Fibroblast of skin of right biceps (primary cell): Measurements from ENCODE around the gene STK39.

Experiments used
- DNase-seq: peaks from one replicate; pipeline ENCODE4 v3.0.0-alpha.2; 2013

The STK39 gene

DNA sequence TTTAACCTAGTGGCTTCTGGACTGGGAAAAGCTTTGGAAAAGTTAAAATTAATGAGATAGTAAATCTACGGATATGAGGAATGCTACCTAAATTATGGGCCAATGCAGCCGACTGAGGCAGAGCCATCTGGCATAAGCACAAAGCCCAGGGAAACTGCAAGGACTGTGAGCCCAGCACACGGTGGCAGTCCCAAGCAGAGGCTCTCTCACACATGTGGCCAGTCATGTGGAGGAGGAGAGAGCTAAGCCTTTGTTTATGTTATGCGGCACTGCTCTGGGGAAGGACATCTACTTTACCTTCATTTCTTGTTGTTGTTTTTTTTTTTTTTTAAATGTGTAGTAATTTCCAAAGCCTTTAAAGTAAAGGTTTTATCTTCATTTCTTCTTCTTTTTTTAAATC, 267.0 kb downstream of the STK39 start:
- DNase-seq, result no peak

DNA sequence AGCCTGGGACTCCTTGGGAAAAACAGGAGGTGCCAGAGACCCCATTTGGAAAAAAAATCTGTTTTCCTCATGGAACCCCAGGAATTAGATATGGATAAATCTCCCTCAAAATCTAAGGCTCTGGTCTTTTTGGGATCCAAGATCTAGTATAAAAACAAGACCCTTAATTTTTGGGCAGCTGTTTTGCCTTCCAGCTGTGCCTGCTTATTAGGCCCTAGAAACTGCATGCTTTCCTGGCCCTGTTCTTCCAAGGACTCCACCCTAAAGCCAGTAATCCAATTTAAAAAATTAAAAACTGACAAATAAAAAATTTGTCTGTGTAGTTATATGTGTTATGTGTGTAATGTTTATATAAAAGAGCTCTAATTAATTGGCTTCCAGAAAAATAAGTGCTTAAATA, 274.6 kb downstream of the STK39 start:
- no peak for DNase-seq

DNA sequence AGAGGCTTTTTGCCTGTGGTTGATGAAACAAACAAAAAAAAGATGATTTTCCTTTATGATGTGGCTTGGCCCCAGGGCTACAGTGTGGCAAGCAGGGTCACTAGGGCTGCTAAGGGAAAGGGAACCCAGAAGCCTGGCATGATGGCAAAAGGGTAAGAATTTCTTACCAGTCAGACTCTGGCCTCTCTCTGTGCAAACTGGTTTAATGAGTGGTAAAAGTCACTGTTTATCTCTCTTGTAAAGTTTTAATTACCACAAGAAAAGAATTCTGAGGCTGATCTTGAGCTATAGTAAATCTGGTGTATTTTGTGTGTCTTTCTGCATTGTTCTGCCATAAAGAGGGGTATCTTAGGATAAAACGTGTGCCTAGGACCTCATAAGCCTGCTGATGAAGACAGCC, 275.4 kb downstream of the STK39 start:
- DNase-seq, result no peak

DNA sequence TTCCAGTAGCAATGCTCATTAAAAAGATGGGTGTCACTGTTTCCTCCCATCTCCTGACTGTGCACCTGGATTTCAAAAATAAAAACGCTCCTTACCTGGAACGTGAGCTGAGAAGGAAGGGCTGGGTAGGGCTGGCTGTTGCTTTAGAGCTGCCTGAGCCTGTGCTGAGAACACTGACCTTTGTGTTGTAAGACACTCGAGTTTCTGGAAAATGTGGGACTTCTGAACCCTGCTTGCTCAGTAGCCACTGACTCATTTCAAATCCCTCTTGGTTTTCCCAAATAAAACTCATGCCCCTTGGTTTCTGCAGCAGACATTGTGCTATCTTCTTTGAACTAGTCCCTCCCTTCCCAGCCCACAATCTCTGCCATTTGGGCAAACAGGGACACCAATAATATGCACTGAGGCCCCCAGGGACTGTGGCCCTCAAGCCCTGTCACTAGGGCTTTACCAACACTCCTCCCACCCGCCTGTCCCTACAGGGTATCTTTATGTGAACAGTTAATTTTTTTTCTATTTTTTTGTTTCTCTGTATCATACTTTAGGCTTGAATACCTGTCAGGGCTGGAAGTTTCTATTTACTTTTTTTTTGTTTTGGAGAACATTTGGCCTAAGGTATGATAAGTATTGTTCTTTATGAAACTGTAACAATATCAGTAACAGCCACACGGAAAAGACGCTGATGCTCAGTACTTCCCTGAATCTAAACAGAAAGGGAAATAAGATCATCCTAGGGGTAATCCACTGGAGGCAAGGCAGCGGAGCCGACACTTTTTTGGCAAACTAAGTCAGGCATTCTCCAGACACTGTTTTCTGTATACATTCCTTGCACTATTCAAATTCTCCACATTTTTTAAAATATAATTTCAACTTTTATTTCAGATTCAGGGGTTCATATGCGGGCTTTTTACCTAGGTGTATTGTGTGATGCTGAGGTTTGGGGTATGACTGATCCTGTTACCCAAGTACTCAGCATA, 280.2 kb downstream of the STK39 start:
- DNase-seq, result no peak

DNA sequence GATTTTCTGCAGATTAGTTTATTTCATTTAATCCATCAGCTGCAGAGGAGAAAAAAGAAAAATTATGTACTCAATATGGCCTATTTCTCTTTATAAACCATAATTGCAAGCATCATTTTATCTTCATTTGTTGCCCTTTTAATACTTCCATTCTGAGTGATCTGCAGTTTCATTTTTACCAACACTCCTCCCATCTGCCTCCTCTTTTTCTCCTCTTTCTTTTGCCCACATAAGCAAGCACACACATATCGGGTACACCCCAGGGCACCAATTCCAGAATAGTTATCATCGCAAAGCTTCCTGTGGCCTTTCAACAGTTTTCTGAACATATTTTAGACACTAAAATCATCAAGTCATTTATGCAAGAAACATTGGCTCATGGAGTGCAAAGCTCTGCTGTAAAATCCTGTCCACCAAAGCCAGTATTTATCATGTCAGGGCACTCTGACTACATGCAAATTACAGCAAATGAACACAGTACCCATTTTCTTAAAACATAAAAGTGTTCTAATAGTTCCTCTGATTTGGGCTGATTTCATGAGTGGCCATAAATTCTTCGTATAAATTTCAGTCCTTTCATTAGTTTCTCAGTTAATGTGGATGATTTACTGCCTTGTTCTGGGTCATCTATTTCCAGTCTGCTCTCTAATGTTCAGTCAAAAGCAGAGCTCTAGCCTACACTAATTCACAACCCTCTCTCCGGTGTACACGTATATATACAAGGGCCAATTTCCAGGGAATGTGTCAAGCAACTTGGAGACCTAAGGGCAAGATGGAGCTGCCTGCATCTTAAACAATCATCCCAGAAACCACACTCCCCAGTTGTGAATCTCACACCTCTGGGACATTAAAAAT, 281.3 kb downstream of the STK39 start:
- no peak for DNase-seq

DNA sequence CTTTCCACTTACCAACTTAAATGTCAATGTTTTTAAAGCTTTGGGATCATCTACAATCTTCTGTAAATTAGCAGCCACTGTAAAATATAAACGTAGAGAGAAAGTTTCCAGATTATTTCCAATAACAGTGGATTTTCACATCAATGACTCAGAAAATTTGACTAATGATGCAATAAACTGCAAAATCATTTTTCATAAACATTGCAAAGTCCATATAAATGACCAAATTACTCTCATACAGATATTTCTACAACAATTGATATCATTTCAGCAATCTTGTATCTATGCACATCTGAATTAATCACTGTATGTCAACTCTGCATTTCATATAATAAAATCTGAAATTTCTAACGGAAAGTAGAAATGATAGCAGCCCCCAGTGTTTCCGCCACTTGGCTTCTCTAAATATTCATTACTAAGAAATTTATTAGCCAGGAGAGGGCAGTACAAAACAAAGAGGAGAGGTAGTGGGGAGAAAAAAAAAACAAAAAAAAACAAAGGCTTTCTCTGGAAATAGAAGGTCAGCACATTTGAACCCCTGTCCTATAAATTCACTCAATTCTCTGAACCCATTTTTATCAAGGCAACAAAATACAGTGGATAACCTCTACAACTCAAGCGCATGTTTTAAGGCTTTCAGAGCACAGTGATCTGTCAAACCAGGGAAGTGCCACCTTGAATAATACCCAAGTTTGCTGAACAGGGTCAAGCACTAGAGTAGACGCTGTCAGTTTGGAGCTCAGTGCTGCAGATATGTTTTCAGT, 282.6 kb downstream of the STK39 start:
- no peak for DNase-seq

DNA sequence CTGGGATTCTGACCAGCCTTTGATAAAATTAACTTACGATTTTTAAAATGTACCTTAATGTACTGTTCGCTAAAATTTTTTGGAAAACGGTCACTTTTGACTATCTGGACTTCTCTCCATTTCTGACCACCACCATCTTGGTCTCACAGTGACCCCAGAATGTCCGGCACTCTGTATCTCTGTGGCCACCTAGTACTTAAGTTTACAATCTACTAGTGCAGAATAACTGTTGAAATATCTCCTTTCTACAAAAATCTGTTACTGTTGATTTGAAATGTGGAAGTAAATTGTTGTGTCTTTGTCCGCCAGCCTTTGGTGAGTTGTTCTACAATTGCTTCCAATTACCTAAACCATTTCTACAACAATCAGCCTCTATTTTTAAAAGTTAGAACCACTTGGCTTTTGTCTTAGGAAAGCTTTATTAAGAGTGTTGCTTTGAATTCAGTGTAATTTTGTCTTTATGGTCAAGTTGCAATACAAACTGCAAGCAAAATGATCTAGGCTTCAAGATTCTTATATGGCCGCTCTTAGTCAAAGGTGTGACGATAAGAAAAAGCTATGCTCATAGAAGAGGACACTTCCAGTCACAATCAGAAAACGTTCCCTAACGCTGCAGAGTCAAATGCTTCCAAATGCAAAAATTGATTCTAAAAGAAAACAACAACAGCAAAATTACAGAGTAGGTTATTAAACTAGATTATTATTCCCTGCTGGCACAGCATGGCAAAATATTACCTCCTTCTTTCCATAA, 283.3 kb downstream of the STK39 start:
- DNase-seq, result no peak

DNA sequence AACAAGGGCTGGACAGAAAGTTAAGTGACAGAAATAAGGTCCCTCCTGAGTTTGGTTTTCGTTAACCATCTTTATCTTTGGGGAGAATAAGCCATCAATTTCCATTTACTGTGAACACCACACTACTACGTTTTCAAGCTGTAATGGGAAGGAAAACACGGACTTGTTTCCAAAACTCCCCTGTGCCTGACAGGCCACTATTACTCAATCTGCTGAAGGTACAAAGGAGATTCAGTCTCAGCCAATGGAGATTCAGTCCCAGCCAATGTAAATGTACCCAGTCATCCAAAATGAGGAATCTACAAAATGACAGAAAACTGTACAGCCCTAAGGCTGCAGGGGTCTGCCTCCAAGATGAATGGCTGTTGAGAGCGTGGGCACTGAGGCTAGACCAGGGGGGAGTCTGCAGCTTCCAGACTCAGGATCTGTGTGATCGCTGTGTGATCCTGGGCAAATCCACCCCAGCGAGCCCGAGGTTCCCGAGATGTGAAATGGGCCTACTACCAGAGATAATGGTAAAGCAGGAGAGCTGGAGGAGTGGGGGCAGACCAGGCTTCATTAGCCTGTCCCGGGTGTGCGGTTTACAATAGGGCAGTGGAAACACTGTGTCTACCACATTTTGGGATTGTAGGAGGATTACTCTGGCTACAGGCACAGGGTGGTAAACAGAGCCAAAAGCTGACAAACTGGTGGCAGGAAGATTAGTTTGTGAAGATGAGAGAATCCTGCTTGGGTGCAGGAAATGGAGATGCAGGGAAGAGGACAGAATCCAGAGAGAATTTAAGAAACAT, 284.8 kb downstream of the STK39 start:
- no peak for DNase-seq

DNA sequence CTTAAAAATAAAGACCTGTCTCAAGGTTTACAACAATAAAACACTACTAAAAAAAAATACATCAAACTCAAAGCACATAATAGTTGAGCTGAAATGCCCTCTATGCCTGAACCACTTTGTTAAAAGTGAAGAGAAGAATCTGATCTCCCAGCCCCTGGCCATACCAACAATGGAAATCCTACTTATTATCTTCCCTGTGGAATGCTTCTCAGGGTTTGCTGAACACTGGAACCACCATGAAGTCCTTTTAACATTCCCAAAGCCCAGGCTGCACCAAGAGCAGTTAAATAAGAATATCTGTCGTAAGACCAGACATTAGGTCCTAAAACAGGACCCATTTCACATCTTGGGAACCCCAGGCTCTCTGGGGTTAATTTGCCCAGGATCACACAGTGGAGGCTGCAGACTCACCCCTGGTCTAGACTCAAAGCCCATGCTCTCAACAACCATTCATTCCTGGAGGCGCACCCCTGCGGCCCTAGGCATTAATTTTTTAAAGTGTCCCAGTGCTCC, 285.8 kb downstream of the STK39 start:
- DNase-seq, result no peak

DNA sequence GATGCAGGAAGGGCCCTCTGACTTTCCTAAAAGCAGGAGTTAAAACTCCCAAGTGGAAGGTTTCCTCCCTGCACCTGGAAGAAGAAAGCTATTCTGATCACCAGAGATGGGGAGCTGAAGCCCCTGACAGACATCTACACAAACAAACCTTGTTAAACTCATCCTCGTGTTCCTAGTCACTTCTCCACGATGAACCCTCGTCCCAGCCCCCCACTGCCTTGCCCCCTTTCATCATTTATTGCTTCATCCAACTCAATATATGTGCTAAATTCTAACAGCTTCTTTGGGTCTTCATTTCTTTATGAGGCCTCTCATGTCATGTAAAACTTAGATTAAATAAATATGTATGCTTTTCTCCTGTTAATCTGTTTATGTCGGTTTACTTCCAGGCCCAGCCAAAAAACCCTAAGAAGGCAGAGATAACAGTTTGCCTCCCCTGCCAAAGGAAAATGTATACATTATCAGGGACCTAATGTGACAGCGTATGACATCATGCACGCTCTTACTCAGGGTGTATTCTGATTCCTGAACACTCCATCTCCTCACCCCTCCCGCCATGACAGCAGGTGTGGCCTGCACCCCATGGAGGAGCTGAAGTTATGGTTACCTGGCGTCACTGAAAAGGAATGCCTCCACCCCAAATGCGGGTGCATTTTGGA, 287.2 kb downstream of the STK39 start:
- no peak for DNase-seq

DNA sequence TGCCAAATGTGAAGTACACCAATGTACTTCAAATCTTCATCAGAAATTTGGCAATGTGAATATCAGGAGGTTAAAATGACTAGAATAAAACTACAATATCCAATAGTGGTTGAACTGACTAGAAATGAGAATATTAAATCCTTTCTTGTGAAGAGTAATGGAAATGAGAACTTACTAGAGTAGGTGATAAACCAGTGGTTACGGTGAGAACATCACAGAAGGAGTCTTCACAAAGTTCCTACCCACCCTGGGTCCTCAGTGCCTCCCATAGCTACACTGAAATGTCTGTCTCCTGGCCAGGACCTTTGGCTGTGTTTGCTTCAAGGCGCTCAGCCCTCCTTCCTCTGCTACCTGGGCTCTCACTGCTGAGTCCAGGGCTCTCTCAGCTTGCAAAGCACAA, 289.7 kb downstream of the STK39 start:
- DNase-seq, result no peak

DNA sequence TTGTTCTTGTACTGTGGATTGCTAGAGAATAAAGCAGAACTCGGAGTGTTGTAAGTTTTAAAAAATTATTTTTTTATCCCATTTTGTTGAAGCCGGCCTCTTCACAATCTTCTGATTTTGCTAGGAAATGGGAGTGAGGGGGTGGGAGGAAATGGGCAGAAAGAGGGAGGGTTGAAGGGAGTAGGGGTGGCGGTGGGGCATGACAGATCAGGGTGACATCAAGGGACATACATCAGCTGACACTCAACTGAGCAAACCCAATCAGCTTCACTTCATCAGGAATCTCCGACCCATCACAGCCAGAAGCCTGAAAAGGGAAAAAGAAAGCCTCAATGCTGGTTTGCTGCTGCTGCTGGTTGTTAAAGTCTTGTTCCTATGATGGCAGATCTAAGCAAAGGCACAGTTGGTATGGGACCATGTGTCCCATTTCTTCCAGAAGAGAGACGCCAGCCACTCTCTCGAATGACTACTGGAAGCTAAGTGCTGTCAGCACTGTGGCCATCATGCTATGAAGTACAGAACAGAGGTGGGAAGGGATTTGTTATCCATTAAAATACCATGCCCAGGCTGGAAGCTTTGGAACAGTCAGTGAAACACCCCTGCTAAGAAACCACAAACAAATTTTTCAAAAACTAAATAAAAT, 292.0 kb downstream of the STK39 start:
- DNase-seq, result no peak

DNA sequence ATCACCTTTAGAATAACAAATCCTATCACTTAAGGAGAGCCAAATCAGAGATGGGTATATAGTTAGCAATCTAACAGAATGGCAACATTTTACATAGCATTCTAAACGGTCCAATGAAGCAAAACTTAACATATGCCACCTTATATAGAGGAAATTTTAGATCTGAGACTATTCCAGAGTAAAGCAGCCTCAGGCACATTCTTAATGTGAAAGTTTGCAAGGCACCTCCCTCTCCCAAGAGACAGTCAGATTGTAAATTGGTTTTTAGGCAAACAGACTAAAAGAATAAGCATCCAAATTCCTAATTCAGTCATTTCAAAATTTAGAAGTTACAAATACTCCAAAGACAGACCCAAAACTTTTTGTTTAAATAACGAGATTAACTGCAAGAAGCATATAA, 292.9 kb downstream of the STK39 start:
- no peak for DNase-seq

DNA sequence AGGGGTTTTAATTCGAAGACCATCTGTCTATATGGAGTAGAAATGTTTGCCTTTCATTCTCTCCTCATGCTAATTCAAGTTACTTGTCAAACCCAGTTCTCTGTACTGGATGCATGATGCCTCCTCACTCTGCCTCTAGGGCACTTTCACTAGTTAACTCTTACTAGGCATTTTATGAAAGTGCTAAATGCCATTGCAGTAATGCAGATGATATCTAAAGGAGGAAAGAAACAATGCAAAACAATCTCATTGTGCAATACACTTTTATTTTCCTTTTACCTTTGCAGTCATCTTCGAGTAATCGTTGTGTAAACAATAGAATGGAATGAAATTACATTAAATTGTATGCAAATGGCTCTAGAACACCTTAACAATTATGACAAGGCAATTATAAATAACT, 293.6 kb downstream of the STK39 start:
- DNase-seq, result no peak

DNA sequence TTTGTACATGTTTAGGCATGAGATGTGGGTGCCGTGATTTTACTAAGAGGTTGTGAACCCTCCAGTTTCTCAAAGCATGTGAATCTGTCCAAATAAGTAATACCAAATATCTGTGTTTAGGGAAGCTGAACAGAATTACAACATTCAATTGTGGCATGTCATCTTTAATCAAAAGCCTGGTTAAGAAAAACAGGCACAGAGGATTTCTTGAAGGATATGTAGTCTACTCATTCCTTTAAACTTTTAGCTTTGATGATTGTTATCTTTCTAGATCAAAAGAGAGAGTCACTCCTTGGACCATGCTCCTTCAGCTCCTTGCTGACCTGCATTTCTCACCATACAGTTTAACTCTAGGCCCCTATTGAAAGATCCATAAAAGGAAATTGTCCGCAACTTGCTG, 296.8 kb downstream of the STK39 start:
- DNase-seq, result no peak

DNA sequence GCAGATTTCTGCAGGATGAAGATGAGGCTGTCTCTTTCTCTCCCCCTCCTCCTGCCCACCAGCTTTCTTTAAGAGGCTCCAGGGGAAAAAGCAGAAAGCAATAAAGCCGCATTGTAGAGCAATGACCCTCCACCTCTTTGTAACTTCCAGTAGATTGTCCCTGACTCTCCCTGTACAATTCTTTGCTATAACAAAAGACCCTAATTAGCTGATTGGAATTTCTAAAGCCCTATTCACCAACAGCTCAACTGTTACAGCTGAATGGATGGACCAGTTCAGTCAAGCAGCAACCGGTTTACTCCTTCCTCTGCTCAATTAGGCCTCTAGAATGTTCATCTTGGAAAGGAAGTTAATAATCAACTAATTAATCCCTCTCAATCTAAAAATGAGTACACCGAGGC, 301.0 kb downstream of the STK39 start:
- DNase-seq, result no peak

DNA sequence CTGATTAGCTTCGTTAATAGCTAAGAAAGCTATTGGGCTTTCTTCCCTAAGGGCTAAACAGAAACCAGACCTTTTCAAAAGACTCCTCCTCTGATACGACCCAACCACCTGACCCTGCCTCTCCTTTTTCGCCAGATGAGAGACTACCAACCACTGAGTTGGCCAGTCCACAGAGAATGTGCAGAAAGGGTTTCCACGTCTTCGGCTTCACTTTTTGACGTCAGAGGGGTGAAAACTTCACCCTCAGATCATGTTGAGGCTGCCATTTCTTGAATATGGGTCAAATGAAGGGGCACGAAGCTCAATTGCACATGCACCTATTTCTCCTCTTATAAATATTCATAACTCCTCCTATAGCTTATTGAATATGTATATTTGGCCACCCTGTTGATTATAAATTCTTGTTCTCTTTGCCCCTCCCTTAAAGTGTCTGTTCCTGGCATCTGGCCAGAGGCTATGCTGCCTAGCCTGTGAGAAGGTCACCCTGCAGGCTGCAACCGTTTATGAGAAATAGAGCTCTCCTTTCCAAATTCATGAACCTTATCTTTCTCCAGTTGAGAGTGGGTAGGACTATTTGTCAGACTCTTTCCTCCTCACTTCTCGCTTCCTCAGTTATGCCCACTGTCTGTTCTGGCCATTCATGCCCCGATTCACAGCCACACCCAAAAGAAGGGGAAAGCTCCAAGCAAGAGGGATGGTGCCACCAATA, 301.6 kb downstream of the STK39 start:
- no peak for DNase-seq

DNA sequence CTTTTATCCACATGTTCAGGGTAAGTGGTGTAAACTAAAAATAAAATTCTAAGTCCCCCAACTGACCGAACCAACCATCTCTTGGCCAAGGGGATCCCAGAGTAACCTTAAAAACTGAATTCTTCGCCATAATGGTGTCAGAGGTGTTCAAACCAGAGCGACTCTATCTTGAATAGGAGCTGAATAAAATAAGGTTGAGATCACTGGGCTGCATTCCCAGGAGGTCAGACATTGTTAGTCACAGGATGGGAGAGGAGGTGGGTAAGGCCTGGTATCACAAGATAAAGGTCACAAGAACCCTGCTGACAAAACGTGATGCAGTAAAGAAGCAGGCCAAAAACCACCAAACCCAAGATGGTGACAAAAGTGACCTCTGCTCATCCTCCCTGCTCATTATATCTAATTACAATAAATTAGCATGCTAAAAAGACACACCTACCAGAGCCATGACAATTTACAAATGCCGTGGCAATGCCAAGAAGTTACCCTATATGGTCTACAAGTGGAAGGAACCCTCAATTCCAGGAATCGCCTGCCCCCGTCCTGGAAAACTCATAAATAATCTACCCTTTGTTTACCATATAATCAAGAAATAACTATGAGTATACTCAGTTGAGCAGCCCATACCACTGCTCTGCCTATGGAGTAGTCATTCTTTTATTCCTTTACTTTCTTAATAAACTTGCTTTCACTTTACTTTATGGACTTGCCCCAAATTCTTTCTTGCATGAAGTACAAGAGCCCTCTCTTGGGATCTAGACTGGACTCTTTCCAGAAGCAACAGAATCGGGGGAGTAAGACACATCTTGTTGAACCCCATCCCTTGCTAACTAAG, 302.4 kb downstream of the STK39 start:
- no peak for DNase-seq

DNA sequence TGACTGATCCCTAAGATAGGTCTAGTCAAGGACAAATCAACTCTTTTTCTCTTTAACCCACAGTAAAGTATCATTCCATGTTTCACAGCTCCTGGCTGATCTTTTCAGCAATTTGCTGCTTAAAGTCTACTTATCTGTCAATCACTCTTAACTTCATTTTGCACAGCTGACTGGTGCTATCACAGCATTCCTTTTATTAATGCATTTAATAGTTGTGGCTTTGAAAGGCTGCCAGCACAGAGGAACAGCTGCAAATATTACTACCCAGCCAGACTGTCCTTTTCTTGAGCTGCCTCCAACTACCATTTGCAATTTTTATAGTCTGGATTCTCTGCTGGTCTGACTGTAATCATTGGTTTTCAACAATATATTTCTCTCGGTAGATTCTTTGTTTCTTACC, 303.5 kb downstream of the STK39 start:
- peak; percentile 22 for DNase-seq
